Measurements from ENCODE around the gene CTSD. TPM values are rescaled to one million over a fixed set of nuclear protein-coding genes. Genes with fewer than 3 reads are reported as not detected.
A peak's percentile ranks its signal among the peaks of the same experiment; 100 is the strongest.

CTSD gene
- total and polyA plus RNA-seq, 2 experiments from 2014 or later = 67.1 to 251 TPM

GRCh38 chr11:1774886-1775285 lies 11.2 kb upstream of the CTSD start (continued):
- TF ChIP-seq JUNB (IDR thresholded peaks at IDR 0.05; ENCODE audit: unreplicated experiment) (no peak), EZH2 (IDR thresholded peaks at IDR 0.05; ENCODE audit: low read depth, unreplicated experiment) (no peak), ZNF114 (CRISPR knock-in tag; IDR thresholded peaks at IDR 0.05) (no peak), ZNF331 (CRISPR knock-in tag; IDR thresholded peaks at IDR 0.05; ENCODE audit: low read depth) (no peak), EZH2phosphoT487 (IDR thresholded peaks at IDR 0.05; ENCODE audit: unreplicated experiment) (no peak), POLR2AphosphoS5 (IDR thresholded peaks at IDR 0.05; ENCODE audit: low read depth) (no peak)
- TF ChIP-seq, protein P1, sequence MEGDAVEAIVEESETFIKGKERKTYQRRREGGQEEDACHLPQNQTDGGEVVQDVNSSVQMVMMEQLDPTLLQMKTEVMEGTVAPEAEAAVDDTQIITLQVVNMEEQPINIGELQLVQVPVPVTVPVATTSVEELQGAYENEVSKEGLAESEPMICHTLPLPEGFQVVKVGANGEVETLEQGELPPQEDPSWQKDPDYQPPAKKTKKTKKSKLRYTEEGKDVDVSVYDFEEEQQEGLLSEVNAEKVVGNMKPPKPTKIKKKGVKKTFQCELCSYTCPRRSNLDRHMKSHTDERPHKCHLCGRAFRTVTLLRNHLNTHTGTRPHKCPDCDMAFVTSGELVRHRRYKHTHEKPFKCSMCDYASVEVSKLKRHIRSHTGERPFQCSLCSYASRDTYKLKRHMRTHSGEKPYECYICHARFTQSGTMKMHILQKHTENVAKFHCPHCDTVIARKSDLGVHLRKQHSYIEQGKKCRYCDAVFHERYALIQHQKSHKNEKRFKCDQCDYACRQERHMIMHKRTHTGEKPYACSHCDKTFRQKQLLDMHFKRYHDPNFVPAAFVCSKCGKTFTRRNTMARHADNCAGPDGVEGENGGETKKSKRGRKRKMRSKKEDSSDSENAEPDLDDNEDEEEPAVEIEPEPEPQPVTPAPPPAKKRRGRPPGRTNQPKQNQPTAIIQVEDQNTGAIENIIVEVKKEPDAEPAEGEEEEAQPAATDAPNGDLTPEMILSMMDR (conservative IDR thresholded peaks at IDR 0.05; ENCODE audit: low read depth in 2 of 2) = no peak

DNA sequence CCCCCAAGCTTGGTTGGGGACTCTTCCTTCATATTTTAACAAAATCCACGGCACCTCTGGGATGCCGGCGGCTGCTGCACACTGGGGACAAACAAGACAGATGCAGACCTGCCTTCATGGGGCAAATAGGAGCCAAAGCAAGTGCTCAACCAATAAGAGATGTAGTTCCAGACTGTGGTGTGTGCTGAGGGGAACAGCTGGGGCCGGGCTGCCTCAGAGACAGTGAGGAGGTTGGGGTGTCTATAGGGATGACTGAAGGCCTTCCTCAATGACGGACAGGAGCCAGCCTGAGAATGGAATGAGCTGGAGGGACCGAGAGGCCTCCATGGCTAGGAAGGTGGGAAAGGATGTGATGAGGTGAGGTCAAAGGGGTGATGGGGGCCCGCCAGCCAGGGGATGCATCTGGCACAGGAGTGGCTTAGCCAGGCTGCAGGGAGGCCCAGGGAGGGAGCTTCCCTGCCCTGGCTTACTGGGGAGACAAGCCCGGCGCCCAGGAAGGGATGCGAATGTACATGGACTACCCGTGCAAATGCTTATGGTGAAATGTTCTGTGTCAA lies 10.3 kb upstream of the CTSD start:
- ATAC-seq = no peak
- H3K4me3 Mint-ChIP-seq = no peak overlapping the region; the same call in 2 of the 3 replicates
- H3K27me3 Mint-ChIP-seq (ENCODE audit: insufficient read depth, low read depth, poor library complexity) = peaks cover 21% of the 10 kb centered on the region
- TF ChIP-seq ZNF114 (CRISPR knock-in tag; IDR thresholded peaks at IDR 0.05) (no peak), JUNB (IDR thresholded peaks at IDR 0.05; ENCODE audit: unreplicated experiment) (no peak), POLR2AphosphoS5 (IDR thresholded peaks at IDR 0.05; ENCODE audit: low read depth) (no peak), EZH2phosphoT487 (IDR thresholded peaks at IDR 0.05; ENCODE audit: unreplicated experiment) (no peak), EZH2 (IDR thresholded peaks at IDR 0.05; ENCODE audit: low read depth, unreplicated experiment) (no peak), CREB1 (CRISPR knock-in tag; IDR thresholded peaks at IDR 0.05; ENCODE audit: low read depth) (no peak), ZNF331 (CRISPR knock-in tag; IDR thresholded peaks at IDR 0.05; ENCODE audit: low read depth) (no peak), NANOG (IDR thresholded peaks at IDR 0.05; ENCODE audit: borderline replicate concordance) (no peak)
- TF ChIP-seq, protein P1 (conservative IDR thresholded peaks at IDR 0.05; ENCODE audit: low read depth in 2 of 2) = no peak
- TF ChIP-seq, protein P2, sequence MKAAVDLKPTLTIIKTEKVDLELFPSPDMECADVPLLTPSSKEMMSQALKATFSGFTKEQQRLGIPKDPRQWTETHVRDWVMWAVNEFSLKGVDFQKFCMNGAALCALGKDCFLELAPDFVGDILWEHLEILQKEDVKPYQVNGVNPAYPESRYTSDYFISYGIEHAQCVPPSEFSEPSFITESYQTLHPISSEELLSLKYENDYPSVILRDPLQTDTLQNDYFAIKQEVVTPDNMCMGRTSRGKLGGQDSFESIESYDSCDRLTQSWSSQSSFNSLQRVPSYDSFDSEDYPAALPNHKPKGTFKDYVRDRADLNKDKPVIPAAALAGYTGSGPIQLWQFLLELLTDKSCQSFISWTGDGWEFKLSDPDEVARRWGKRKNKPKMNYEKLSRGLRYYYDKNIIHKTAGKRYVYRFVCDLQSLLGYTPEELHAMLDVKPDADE (IDR thresholded peaks at IDR 0.05) = no peak
- TF ChIP-seq, protein P3, sequence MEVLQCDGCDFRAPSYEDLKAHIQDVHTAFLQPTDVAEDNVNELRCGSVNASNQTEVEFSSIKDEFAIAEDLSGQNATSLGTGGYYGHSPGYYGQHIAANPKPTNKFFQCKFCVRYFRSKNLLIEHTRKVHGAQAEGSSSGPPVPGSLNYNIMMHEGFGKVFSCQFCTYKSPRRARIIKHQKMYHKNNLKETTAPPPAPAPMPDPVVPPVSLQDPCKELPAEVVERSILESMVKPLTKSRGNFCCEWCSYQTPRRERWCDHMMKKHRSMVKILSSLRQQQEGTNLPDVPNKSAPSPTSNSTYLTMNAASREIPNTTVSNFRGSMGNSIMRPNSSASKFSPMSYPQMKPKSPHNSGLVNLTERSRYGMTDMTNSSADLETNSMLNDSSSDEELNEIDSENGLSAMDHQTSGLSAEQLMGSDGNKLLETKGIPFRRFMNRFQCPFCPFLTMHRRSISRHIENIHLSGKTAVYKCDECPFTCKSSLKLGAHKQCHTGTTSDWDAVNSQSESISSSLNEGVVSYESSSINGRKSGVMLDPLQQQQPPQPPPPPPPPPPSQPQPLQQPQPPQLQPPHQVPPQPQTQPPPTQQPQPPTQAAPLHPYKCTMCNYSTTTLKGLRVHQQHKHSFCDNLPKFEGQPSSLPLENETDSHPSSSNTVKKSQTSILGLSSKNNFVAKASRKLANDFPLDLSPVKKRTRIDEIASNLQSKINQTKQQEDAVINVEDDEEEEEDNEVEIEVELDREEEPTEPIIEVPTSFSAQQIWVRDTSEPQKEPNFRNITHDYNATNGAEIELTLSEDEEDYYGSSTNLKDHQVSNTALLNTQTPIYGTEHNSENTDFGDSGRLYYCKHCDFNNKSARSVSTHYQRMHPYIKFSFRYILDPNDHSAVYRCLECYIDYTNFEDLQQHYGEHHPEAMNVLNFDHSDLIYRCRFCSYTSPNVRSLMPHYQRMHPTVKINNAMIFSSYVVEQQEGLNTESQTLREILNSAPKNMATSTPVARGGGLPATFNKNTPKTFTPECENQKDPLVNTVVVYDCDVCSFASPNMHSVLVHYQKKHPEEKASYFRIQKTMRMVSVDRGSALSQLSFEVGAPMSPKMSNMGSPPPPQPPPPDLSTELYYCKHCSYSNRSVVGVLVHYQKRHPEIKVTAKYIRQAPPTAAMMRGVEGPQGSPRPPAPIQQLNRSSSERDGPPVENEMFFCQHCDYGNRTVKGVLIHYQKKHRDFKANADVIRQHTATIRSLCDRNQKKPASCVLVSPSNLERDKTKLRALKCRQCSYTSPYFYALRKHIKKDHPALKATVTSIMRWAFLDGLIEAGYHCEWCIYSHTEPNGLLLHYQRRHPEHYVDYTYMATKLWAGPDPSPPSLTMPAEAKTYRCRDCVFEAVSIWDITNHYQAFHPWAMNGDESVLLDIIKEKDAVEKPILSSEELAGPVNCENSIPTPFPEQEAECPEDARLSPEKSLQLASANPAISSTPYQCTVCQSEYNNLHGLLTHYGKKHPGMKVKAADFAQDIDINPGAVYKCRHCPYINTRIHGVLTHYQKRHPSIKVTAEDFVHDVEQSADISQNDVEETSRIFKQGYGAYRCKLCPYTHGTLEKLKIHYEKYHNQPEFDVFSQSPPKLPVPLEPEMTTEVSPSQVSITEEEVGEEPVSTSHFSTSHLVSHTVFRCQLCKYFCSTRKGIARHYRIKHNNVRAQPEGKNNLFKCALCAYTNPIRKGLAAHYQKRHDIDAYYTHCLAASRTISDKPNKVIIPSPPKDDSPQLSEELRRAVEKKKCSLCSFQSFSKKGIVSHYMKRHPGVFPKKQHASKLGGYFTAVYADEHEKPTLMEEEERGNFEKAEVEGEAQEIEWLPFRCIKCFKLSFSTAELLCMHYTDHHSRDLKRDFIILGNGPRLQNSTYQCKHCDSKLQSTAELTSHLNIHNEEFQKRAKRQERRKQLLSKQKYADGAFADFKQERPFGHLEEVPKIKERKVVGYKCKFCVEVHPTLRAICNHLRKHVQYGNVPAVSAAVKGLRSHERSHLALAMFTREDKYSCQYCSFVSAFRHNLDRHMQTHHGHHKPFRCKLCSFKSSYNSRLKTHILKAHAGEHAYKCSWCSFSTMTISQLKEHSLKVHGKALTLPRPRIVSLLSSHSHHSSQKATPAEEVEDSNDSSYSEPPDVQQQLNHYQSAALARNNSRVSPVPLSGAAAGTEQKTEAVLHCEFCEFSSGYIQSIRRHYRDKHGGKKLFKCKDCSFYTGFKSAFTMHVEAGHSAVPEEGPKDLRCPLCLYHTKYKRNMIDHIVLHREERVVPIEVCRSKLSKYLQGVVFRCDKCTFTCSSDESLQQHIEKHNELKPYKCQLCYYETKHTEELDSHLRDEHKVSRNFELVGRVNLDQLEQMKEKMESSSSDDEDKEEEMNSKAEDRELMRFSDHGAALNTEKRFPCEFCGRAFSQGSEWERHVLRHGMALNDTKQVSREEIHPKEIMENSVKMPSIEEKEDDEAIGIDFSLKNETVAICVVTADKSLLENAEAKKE (CRISPR knock-in tag; IDR thresholded peaks at IDR 0.05) = no peak

More for the DNA sequence above, 10.3 kb upstream of the CTSD start:
- H3K36me3 ChIP-seq (ENCODE audit: insufficient read depth) = no peaks in the 10 kb centered on the region
- no peak for DNase-seq (ENCODE audit: low spot score)
- peaks cover 4% of the 10 kb centered on the region; the same call in 2 of the 3 replicates for H3K9me3 Mint-ChIP-seq
- peaks cover 2% of the 10 kb centered on the region; the same call in 2 of the 3 replicates for H3K36me3 Mint-ChIP-seq (ENCODE audit: low read depth)
- no peak overlapping the region for H2AFZ ChIP-seq
- H3K4me3 ChIP-seq = no peak overlapping the region
- H3K27me3 ChIP-seq (ENCODE audit: insufficient read depth) = no peaks in the 10 kb centered on the region
- no peak overlapping the region for H3K27ac ChIP-seq (ENCODE audit: low read depth)
- H3K27ac Mint-ChIP-seq = peak overlapping the region; percentile 73
- H4K20me1 ChIP-seq (replicated peaks; ENCODE audit: insufficient read depth) = no peaks in the 10 kb centered on the region
- H3F3A ChIP-seq (replicated peaks; ENCODE audit: low read depth) = no peaks in the 10 kb centered on the region
- no peaks in the 10 kb centered on the region for H3K79me2 ChIP-seq (replicated peaks; ENCODE audit: insufficient read depth)
- H3K4me2 ChIP-seq = no peak overlapping the region
- H3K4me1 ChIP-seq (ENCODE audit: insufficient read depth) = peaks cover 11% of the 10 kb centered on the region; the same call in 1 of the 2 replicates
- H3K9me2 ChIP-seq (ENCODE audit: insufficient read depth) = peaks cover 4% of the 10 kb centered on the region; the same call in 1 of the 2 replicates
- peaks cover 20% of the 10 kb centered on the region for H3K4me1 Mint-ChIP-seq

Data from GM23338 (cell line).